ENCODE data around the gene FRAT2. TPM values are rescaled to one million over a fixed set of nuclear protein-coding genes. Genes with fewer than 3 reads are reported as not detected.

The FRAT2 gene
- total and polyA plus RNA-seq, 2 of the 13 experiments (the other 11 are each of a cell fraction or from before 2014, with no cell fraction given): 7.2 to 14.1 TPM

GRCh38 chr10:97327348-97328294 lies 6.9 kb downstream of the FRAT2 start (continued):
- TF ChIP-seq KIAA2018 (CRISPR knock-in tag; IDR thresholded peaks at IDR 0.05; ENCODE audit: borderline replicate concordance) (no peak), BHLHE40 (IDR thresholded peaks at IDR 0.05; ENCODE audit: low read length) (no peak), SCMH1 (CRISPR knock-in tag; IDR thresholded peaks at IDR 0.05; ENCODE audit: borderline replicate concordance) (no peak), ZBTB49 (CRISPR knock-in tag; IDR thresholded peaks at IDR 0.05; ENCODE audit: borderline replicate concordance) (no peak), TIGD3 (CRISPR knock-in tag; IDR thresholded peaks at IDR 0.05; ENCODE audit: borderline replicate concordance) (no peak), ETV6 (CRISPR knock-in tag; conservative IDR thresholded peaks at IDR 0.05) (no peak), BRCA1 (CRISPR knock-in tag; IDR thresholded peaks at IDR 0.05) (no peak), ARID3A (IDR thresholded peaks at IDR 0.05; ENCODE audit: low read depth, low read length) (peak; percentile 42), ZBTB2 (CRISPR knock-in tag; IDR thresholded peaks at IDR 0.05; ENCODE audit: low read depth) (no peak), SOX5 (CRISPR knock-in tag; IDR thresholded peaks at IDR 0.05; ENCODE audit: borderline replicate concordance) (peak; percentile 87)
